ENCODE measurements around the gene FCHSD1. TPM values are rescaled to one million over a fixed set of nuclear protein-coding genes. Genes with fewer than 3 reads are reported as not detected.

The FCHSD1 gene
- total RNA-seq, 1 donor from 2014 or later: 28.6 TPM

DNA sequence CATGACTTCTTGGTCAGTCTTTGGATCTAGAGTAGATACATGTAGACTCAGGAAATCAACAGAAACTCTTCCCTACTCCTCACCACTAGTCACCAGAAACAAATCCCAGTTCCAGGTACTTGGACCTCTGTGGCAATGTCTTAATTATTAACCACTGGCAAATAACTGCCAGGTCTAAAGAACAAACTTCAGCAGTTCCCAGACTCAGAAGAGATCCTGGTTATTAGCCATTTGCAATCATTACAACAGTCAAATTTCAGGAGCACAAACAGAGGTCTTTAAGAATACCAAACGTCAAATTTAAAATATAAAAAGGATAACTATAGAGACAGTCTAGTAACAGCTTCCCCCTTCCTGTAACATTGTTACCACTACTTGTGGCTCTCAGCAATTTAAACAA is 42.7 kb downstream of the FCHSD1 start:
- no peak for DNase-seq (ENCODE audit: extremely low spot score, unreplicated experiment)
- no peak for TF ChIP-seq CTCF (IDR thresholded peaks at IDR 0.05)
- Mint-ChIP-seq H3K9me3 (ENCODE audit: unreplicated experiment) (no peaks in the 10 kb centered on the region), H3K27ac (ENCODE audit: unreplicated experiment) (no peak overlapping the region), H3K4me3 (ENCODE audit: unreplicated experiment) (no peak overlapping the region), H3K4me1 (ENCODE audit: unreplicated experiment) (peaks cover 29% of the 10 kb centered on the region), H3K27me3 (ENCODE audit: unreplicated experiment) (no peaks in the 10 kb centered on the region), H3K36me3 (ENCODE audit: unreplicated experiment) (peaks cover 9% of the 10 kb centered on the region)

GRCh38 chr5:141608046-141608445 is 43.2 kb downstream of the FCHSD1 start:
- Mint-ChIP-seq H3K4me1 (ENCODE audit: unreplicated experiment) (peaks cover 29% of the 10 kb centered on the region), H3K9me3 (ENCODE audit: unreplicated experiment) (no peaks in the 10 kb centered on the region), H3K4me3 (ENCODE audit: unreplicated experiment) (no peak overlapping the region), H3K27ac (ENCODE audit: unreplicated experiment) (no peak overlapping the region), H3K36me3 (ENCODE audit: unreplicated experiment) (peaks cover 9% of the 10 kb centered on the region), H3K27me3 (ENCODE audit: unreplicated experiment) (no peaks in the 10 kb centered on the region)
- TF ChIP-seq CTCF (IDR thresholded peaks at IDR 0.05): no peak
- DNase-seq (ENCODE audit: extremely low spot score, unreplicated experiment): no peak

DNA sequence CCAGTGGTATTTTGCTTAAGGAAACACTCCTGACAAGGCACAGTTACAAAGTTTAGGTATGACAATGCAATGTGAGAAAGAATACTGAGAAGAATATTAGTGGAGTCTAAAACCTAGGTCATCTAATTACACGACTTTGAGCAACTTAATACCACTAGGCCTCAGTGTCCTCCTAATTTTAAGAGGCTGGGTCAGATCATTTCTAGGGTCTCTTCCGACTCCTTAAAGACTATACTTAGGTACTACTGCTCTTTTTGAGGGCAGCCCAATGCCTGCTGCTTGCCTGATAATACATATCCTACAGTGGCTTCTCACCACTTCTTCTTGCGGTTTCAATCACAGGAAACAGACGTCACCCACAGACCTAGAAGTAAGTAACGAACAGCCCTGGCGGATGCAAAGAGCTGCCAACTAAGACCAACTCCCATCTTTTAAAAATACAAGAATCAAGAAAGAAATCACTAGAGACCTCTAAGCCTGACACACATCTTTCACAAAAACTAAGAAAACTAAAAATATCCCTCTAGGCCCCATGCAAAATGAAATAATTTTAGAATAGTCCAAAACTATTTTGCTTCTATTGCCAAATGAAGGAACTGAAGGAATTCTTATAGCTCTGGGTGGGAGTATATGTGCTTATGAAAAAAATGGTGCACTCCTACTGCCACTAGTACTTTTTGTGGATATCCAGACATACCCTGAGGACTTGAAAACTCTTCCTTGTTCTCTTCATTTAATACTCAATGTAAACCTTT is 45.5 kb downstream of the FCHSD1 start:
- Mint-ChIP-seq H3K4me3 (ENCODE audit: unreplicated experiment) (no peak overlapping the region), H3K4me1 (ENCODE audit: unreplicated experiment) (peaks cover 29% of the 10 kb centered on the region), H3K27ac (ENCODE audit: unreplicated experiment) (peak overlapping the region; percentile 81), H3K36me3 (ENCODE audit: unreplicated experiment) (peaks cover 3% of the 10 kb centered on the region), H3K9me3 (ENCODE audit: unreplicated experiment) (no peaks in the 10 kb centered on the region), H3K27me3 (ENCODE audit: unreplicated experiment) (no peaks in the 10 kb centered on the region)
- TF ChIP-seq CTCF (IDR thresholded peaks at IDR 0.05): no peak
- no peak for DNase-seq (ENCODE audit: extremely low spot score, unreplicated experiment)

DNA sequence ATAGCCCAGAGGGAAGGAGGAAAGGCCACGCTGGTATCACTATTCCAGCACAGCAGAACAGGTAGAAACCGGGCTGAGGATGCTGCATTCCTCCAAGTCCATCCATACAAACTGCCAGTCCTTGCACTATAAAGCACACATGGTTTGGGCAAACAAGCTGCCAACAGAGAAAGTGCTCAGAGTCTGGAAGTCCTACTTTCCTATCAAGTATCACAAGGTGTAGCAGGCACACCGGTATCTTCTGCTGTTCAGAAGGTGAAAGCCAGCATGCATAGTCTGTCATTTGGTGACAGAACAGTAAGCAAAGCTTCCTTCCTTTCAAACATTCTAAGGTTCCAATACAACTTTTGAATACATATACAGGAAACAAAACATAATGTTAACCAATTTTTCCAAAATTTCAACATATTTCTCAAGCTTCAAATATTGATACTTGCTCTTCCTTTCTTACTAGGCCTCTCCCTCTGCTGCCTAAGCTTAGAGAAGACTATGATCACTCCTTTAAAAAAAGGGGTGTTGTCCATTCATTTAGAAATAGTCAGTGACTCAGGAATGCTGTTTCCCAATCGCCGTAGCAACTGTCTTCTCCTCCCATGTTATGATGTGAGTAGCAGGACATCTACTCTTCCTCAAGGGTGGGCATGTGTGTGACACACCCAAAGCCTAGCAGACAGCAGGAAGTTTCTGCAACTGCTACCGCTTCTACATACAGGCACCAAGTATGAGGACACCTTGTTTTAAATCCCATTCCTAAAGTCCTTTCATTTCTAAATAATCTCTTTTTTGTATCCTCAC is 47.1 kb downstream of the FCHSD1 start:
- no peak for DNase-seq (ENCODE audit: extremely low spot score, unreplicated experiment)
- no peaks in the 10 kb centered on the region for H3K27me3 Mint-ChIP-seq (ENCODE audit: unreplicated experiment)
- H3K4me1 Mint-ChIP-seq (ENCODE audit: unreplicated experiment): peaks cover 29% of the 10 kb centered on the region
- no peaks in the 10 kb centered on the region for H3K9me3 Mint-ChIP-seq (ENCODE audit: unreplicated experiment)
- no peak for TF ChIP-seq CTCF (IDR thresholded peaks at IDR 0.05)
- H3K27ac Mint-ChIP-seq (ENCODE audit: unreplicated experiment): peak overlapping the region; percentile 90
- peaks cover 1% of the 10 kb centered on the region for H3K36me3 Mint-ChIP-seq (ENCODE audit: unreplicated experiment)
- H3K4me3 Mint-ChIP-seq (ENCODE audit: unreplicated experiment): no peak overlapping the region

GRCh38 chr5:141602606-141603005 is 48.6 kb downstream of the FCHSD1 start:
- H3K27me3 Mint-ChIP-seq (ENCODE audit: unreplicated experiment): no peaks in the 10 kb centered on the region

More at GRCh38 chr5:141602606-141603005, 48.6 kb downstream of the FCHSD1 start:
- no peak for DNase-seq (ENCODE audit: extremely low spot score, unreplicated experiment)
- peak overlapping the region; percentile 51 for H3K27ac Mint-ChIP-seq (ENCODE audit: unreplicated experiment)
- no peaks in the 10 kb centered on the region for H3K36me3 Mint-ChIP-seq (ENCODE audit: unreplicated experiment)
- no peaks in the 10 kb centered on the region for H3K9me3 Mint-ChIP-seq (ENCODE audit: unreplicated experiment)
- peaks cover 29% of the 10 kb centered on the region for H3K4me1 Mint-ChIP-seq (ENCODE audit: unreplicated experiment)
- TF ChIP-seq CTCF (IDR thresholded peaks at IDR 0.05): no peak
- no peak overlapping the region for H3K4me3 Mint-ChIP-seq (ENCODE audit: unreplicated experiment)
